ENCODE results near the gene HTR6.
A peak's percentile ranks its signal among the peaks of the same experiment; 100 is the strongest.

HTR6 gene

DNA sequence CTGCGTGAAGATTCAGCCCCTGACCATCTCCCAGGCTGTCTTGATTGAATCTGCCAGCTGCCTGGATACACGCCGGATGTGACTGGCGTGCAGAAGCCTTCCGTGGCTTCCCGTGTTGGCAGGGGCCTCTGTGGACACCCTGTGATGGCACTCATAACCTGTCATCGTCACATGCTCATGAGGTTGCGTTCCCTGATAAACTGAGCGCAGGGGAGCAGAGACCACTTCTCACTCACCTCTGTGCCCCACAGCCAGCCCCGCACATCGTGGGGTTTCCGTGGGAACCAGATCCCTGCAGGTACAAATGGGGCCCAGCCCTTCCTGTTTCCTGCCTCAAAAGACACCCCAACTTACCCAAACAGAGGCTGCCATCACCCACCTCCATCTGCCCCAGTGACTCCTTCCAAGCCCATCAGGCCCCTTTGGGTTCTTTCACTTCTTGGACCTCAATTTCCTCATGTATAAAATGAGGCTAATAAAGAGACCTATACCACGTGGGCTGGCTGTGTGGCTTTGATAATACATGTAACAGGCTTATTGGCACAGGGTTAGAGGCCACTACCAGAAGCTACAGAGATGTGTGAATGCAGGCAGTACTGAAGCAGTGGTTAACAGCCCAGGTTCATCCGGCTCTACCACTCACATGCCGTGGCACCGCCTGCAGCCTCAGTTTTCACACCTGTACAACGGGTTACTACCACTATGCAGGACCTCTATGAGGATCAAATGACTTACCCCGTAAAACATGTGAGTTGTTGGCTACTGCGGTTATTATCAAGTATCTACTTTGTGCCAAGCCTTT is 23.6 kb downstream of the HTR6 start:
- DNase-seq (ENCODE audit: low spot score): no peak

DNA sequence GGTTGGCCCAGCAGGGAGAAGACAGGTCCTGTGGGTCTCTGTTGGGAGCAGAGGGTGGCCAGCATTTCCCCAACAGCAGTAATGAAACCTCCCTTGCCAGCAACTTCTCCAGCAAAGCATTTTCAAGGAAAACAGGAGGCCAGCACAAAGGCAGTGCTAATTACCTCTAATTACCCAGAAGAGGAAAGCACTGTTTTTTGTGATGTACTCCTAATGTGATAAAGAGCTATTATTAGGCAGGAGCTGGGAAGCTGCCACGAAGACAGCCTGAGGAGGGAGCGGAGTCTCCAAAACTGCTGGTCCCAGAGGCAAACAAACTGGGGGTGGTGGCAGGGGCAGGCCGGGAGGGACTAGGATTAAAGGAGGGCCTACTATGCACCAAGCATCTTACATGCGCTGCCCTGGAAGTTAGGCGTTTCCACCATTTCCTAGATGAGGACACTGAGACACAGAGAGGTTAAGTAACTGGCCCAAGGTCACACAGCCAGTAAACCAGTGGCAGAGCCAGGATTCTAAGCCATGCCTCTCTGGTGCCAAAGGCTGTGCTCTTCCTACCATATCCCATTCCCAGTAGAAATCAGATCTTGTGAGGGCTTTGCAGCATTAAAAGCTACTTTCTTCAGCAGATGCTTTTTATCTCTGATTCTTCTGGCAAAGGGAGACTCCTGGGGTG is 24.5 kb downstream of the HTR6 start:
- no peak for DNase-seq (ENCODE audit: low spot score)

DNA sequence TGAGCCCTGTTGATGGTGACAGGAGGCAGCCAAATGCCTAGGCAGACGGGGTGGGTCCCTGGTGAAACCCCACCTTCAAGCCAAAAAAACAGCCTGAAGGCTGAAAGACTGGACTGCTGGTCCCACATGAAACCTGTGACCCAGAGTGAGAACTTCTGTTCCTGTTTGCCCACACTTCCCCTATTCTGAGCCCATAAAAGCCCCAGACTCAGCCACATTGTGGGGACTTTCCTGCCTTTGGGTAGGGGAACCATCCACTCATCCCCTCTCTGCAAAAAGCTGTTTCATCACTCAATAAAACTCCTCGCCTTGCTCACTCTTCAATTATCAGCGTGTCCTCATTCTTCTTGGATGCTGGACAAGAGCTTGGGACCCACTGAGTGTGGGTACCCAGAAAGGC is 25.2 kb downstream of the HTR6 start:
- DNase-seq (ENCODE audit: low spot score): no peak

DNA sequence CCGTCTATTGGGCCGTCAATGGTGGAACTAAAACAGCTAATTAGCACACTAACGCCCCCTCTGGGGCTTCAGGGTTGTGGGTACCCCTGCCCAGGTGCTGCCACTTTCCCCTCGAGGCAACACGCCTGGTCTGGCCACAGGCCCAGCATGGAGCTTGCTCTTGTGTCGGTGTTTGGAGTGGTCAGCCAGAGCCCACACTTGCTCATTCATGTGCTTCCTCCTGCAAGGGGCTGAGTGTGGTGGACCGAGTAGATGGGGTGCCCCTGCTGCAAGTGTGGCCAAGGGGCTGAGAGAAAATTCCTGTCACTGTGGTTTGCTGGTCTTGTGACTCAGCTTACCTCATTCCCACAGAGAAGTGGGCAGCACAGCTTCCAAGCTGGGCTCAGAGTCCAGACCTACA is 25.7 kb downstream of the HTR6 start:
- no peak for DNase-seq (ENCODE audit: low spot score)

DNA sequence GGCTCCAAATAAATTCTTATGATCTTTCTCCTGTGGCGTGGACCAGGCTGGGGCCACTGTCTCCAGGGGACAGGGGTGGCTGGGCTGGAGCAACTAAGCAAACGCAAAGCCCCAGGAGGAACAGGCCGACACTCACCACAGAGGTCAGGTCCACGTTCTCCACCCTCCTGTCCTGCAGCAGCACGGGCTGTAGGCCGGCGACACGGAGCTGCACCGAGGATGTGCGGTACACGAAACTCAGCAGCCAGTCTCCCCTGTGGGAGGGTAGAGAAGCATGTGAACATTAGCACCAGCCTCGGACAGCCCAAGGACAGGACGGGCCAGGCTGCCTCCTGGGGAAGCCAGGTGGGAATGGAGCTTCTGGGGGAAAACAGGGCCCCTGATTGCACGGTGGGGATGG is 29.6 kb downstream of the HTR6 start:
- no peak for DNase-seq (ENCODE audit: low spot score)

DNA sequence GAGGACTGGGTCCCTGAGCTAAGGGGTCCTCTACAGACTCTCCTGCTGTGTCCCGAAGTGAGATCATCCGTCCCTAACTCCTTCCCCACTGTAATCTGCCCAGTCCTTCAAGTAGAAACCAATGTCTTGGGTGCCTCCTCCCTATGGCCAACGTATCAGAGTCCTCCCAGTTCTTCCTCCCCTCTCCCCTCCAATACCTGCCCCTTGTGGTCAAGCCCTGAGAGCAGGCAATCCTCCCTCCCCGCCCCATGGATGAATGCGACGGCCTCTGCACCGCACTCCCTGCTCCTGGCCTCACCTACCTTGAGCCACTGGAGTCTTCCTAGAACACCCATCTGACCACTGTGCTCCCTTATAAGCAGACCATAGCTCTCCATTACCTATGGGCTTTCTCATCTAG is 31.1 kb downstream of the HTR6 start:
- DNase-seq (ENCODE audit: low spot score): no peak

DNA sequence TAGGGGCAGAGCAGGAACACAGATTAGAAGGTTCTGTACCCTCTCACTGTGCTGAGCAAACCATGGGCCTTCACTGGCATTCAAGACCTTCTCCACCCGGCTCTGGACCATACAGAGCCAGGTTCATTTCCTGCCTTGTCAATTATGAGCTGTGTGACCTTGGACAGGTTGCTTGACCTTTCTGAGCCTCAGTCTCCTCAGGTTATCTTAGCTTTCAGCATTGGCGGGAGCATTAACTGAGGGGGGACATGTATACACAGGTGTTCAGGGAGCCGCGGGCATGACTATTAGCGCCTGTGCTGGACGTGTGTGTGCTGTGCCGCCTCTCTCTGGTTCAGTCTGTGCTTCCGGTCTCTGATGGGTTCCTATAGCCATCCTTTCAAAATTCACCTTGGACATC is 32.1 kb downstream of the HTR6 start:
- DNase-seq (ENCODE audit: low spot score): no peak

DNA sequence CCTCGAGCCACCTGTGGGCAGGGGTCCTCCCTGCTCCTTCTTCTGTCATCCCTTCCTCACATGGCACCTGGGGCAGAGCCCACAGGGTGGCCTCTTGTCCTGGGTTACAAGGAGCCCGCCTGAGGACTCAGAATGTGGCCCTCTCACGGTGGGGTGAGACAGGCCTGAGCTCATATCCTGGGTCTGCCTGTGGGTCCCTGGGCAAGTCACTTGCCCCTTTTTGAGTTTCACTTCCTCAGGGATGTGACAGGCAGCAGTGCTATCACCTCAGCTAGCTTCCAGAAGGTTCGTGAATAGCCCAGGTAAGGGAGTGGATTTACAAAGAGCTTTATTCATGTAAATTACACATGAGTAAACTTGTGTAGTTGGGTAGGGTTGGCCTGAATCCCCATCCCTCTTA is 33.5 kb downstream of the HTR6 start:
- DNase-seq (ENCODE audit: low spot score): peak; percentile 81

DNA sequence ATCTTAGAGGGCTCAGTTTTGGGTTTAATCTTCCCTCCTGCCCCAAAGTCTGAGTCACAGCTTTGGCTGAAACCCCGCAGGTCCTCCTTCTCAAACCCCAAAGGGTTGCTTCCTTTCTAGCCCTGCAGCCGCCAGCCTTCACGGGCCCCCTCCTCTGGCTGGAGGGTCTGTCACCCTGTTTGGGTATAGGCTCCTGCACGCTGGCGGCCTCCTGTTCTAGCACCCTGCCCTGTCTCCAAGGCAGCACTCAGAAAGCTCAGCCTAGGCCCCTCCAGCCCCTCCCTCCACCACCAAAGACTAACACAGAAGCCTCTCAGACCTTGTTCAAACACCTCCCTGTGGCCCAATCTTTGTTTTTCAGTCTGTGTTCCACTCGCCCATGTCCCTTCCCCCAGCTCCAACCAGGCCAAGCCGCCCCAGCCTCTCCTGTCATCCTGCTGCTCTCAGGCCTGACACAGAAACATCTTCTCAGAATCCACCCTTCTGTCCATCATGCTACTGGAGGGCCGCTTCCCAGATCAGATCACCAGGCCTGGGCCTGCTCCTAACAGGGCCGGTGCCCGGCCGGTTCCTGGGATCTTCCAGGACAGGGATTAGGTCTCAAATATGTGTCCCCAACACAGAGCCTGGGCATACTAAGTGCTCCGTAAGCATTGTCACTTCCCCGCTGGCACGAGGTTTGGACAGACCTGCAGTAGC is 35.6 kb downstream of the HTR6 start:
- DNase-seq (ENCODE audit: low spot score): no peak

DNA sequence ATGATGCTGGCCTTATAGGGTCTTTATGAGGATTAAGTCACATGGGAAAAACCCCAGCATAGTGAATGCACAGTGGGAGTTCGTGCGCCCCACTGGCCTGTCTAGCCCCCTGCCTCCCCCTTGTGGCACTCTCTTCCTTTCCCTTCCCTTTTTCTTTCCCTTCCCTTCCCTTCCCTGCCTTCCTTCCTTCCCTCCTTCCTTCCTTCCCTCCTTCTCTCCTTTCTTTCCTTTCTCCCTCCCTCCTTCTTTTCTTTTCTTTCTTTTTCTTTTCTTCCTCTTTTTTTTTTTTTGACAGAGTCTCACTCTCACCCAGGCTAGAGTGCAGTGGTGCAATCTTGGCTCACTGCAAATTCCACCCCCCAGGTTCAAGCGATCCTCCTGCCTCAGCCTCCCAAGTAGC is 38.6 kb downstream of the HTR6 start:
- DNase-seq (ENCODE audit: low spot score): no peak

DNA sequence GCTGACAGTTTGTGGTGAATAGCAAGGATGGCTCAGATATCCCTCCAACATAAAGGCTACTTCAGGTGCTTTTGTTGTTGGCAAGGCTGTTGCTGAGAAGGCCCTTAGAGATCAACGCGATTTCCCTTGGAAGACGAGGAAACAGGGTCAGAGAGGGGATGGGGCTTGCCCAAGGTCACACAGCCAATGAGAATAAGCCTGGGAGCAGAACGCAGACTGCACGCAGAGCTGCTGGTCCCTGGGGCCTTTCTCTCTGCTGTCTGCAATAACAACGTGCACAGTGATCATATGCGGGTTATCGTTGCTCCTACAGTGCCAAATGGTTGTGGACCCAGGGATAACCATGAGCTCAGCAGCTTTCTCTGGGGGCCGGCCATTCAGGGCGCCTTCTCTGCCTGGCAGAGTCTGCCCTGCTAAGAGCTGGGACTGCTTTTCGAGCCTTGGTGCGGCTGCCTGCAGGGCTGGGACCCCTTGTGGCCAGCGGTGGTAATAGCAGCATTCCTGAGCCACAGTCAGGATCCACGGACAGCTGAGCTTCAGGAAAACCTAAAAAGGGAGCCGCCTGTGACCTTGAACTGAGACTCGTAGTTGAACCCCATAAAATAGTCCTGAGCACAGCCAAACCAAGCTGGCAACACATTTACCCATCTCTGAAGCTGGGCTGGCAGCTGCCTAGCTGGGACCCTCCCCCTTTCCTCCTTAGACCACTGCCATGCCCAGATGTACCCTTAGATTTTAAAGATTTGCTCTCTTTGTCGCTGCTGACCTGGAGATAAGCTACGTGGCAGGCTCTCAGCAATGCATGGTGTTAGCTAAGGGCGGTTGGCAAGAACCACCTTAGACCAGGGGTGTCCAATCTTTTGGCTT is 39.8 kb downstream of the HTR6 start:
- peak; percentile 77 for DNase-seq (ENCODE audit: low spot score)

DNA sequence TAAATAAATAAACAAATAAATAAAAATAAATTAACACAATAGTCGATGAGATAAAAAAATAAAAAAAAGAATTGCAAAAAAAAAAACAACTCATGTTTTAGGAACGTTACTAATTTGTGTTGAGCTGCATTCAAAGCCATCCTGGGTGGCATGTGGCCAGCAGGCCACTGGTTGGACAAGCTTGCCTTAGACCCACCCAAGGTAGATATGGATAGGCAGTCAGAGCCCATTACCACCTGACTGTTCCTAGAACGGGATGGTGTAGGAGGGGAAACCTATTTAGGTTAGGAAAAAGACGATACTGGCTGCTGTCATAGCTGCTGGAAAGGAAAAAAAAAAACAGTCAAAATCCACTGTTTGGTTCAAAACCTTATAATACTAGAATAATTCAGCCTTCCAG is 40.8 kb downstream of the HTR6 start:
- DNase-seq (ENCODE audit: low spot score): no peak

DNA sequence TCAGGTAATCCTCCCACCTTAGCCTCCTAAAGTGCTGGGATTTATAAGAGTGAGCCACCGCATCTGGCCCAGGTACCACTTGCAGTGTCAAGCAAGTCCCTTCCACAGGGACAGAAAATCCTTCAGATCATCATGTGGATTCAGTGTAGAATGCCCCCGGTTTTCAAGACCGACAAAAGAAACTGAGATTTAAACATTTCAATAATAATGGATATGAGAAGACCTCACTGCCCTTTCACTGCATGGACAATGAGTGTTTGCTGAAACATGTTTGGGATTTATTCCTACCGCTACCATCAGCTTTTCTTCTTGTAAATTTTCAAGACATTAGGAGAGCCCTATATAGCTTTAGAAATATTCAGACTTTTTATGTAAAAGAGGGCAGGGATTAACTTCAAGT is 41.5 kb downstream of the HTR6 start:
- no peak for DNase-seq (ENCODE audit: low spot score)

DNA sequence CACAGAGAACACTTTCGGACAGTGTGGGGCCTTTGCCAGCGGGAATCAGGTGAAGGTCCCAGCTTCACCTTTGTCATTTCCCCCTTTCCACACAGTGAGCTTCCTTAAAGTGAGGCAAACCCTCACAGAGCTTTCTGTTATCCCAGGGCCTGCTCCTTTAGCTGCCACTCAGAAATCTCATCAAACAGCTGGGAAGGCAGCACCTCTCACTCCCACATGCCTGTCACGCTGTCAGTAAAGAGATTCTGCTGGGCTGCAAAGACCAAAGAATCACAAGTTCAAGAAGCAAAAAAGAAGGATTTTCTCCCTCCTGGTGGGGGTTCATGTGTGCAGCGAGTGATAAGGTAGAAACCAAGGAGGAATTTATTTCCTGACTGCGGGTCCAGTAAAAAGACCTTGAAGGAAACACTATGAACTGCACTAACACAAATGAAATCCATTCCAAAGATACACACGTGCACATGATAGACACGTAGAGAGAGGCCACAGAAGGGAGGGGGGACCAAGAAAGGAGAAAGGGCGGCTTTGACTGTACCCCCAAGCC is 44.0 kb downstream of the HTR6 start:
- DNase-seq (ENCODE audit: low spot score): no peak

DNA sequence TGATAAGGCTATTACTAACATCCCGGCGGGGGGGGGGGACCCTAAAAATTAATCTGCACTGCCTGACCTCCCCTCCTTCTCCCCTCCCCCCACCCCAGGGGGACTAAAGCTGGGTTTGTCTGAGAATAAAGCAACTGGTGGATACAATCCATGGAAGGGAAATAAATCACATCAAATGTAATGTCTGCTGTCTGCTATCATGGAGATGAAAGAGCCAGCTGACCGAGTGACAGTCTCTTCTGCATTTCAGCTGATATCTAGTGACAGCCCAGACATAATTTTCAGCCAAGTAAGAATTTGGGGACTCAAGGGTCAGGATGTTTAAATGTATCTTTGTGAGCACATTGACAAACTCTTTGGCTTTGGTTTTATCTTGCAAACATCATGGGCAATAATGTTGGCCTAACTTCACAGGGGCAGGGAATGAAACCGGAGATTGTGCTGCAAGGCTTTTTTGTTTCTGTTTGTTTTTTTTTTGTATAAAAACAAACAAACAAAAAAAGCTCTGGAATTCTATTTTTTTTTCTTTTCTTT is 44.7 kb downstream of the HTR6 start:
- DNase-seq (ENCODE audit: low spot score): no peak

DNA sequence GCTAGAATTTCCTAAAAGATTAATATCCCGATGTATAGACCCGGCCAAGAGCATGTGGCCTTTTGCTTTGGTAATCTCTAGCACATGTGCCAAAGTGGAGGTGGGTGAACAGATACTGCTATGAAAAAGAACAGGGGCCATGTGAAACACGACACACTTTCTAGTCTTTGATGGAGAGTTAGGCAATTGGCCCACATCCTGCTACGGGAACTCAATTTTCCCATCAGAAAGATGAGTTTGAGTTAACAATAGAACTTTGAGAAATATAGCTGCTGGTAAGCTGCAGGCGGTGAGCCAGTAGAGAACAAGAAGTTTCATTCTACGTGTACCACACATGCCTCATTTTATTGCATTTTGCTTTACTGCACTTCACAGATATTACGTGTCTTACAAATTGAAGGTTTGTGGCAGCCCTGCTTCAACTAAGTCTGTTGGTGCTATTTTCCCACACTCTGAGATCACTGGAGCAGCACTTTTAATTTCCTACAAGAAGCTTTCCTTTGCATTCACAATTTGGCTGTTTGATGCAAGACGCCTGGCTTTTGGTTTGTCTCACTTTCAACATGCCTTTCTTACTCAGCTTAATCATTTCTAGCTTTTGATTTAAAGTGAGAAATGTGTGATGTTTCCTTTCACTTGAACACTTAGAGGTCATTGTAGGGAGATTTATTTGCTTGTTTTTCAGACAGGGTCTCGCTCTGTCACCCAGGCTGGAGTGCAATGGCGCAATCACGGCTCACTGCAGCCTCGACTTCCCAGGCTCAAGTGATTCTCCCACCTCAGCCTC is 46.3 kb downstream of the HTR6 start:
- DNase-seq (ENCODE audit: low spot score): no peak

DNA sequence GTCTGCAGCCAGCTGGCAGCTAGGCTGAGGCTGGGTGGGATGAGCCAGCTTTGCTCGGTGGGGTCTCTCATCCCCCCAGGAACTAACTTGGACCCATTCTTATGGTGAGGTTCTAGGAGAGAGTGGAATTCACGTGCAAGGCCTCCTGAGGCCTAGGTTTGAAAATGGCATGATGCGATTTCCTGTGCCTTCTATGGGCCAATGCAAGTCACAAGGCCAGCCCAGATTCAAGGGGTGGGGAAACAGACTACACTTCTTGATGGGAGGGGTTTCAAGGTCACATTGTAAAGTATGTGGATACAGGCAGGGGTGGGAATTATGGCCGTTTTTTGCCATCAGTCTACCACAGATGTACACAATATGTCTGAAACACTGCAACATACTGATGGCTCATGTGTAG is 48.3 kb downstream of the HTR6 start:
- no peak for DNase-seq (ENCODE audit: low spot score)

DNA sequence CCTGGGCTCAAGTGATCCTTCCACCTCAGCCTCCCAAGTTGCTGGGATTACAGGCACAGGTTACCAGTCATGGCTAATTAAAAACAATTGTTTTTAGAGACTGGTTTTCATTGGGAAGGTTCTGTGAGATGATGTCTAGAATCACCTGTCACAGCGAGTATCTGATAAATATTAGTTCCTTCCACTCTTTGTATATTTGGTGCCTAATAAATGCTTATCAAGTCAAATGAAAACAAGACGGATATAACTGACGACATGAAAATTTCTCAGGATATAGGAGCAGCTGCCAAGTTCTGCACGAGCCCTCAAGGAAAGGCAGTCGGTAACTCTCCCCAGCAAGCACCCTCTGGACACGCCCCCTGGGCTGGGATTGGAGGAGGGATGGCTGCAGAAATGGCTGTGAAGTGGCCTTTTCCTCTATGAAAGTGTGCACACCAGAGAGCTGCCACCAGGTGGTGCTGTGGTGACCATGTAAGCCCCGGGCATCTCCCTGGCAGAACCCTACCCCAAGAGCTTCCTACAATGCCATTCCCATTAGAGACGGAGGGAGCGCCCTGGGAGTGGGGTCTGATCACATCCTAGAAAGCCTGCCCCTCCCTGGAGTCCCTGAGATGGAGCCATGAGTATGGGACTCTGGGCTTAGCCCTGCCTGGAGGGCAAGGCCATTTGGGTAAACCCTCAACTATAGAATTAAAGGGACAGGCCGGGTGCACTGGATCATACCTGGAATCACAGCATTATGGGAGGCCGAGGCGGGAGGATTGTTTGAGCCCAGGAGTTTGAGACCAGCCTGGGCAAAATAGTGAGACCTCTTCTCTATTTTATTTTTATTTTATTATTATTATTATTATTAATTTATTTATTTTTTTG is 50.9 kb downstream of the HTR6 start:
- peak; percentile 89 for DNase-seq (ENCODE audit: low spot score)

DNA sequence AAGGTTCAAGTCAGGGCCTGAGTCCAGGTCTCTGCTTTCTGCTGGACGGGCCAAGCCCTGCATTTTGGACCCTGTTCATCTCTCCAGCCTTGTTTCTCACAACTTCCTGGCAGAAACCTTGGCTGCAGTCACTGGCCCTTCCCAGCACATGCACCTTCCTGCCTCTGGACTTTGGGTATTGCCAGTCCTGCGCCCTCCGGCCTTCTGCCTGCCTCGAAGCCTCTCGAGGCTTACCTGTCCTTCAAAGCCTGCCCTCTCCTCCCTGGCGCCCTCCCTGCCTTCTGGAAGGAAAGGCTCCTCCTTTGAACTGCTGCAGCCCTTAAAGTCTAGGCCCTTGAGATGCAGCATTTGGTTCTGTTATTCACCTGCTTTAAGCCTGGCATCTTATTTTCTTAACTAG is 52.8 kb downstream of the HTR6 start:
- no peak for DNase-seq (ENCODE audit: low spot score)

DNA sequence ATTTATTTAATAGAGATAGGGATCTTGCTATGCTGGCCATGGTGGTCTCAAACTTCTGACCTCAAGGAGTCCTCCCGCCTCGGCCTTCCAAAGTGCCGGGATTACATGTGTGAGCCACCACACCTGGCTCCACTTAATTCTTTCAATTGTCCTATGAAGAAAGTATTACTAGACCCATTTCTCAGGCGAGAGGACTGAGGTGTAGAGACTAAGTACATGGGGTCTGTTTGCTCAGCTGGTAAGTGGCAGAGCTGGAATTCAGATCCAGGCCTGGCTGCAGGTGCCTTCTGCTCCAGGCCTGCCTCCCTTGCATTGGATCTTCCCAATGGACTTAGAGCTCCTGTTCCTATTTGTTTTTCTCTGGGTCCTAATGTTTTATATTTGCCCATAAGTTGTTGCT is 55.5 kb downstream of the HTR6 start:
- no peak for DNase-seq (ENCODE audit: low spot score)

Measured in germinal center (tissue), 1 donor.